Right atrium auricular region (tissue), 2 donors: ENCODE data around the gene ATP13A4. TPM values are rescaled to one million over a fixed set of nuclear protein-coding genes. Genes with fewer than 3 reads are reported as not detected.

ENCODE experiments used
- DNase-seq: peaks from one replicate; pipeline ENCODE4 v3.0.0-alpha.2; 2019; ENCODE audit warnings: low spot score
- H3K27ac ChIP-seq, 2 donors: fragments of 200-600 bp; sonication (generic); 1 replicate in 1 of 2; 2 replicates in 1 of 2; pipeline ENCODE4 v1.5.1; 2016 to 2019
- H3K27me3 ChIP-seq, 2 donors: fragments of 200-600 bp; sonication (generic); one replicate each; pipeline versions ENCODE4 v1.5.1 to v1.6.0; 2017 to 2019
- H3K36me3 ChIP-seq: fragments of 200-600 bp; sonication (generic); one replicate; pipeline ENCODE4 v1.5.1; 2016
- H3K4me1 ChIP-seq, 2 donors: fragments of 200-600 bp; sonication (generic); one replicate each; pipeline versions ENCODE4 v1.5.1 to v1.6.0; 2017 to 2019
- H3K4me3 ChIP-seq, 2 donors: fragments of 200-600 bp; sonication (generic); 1 replicate in 1 of 2; 2 replicates in 1 of 2; pipeline ENCODE4 v1.5.1; 2017 to 2019; ENCODE audit warnings: mild to moderate bottlenecking in 1 of 2, moderate library complexity in 1 of 2
- H3K9me3 ChIP-seq, 2 donors: fragments of 200-600 bp; sonication (generic); one replicate each; pipeline ENCODE4 v1.5.1; 2019
- total RNA-seq, 2 donors: library from RNA; depleted of rRNA; stranded (reverse); fragments of >200 nt; gene quantifications; one replicate each; pipeline ENCODE4 v1.1.0, GENCODE V29; 2016
- TF ChIP-seq, protein P1 (sequence below), 2 donors: fragments of 200-600 bp; sonication (generic); IDR thresholded peaks; one replicate each; pipeline ENCODE4 v1.5.1; 2019; ENCODE audit warnings: antibody characterized with exemption in 2 of 2

ATP13A4 gene
- total RNA-seq, 2 donors from 2014 or later = not detected

- H3K27me3 ChIP-seq = no peaks in the 10 kb centered on the region
- no peak overlapping the region for H3K27ac ChIP-seq
- TF ChIP-seq, protein P1, sequence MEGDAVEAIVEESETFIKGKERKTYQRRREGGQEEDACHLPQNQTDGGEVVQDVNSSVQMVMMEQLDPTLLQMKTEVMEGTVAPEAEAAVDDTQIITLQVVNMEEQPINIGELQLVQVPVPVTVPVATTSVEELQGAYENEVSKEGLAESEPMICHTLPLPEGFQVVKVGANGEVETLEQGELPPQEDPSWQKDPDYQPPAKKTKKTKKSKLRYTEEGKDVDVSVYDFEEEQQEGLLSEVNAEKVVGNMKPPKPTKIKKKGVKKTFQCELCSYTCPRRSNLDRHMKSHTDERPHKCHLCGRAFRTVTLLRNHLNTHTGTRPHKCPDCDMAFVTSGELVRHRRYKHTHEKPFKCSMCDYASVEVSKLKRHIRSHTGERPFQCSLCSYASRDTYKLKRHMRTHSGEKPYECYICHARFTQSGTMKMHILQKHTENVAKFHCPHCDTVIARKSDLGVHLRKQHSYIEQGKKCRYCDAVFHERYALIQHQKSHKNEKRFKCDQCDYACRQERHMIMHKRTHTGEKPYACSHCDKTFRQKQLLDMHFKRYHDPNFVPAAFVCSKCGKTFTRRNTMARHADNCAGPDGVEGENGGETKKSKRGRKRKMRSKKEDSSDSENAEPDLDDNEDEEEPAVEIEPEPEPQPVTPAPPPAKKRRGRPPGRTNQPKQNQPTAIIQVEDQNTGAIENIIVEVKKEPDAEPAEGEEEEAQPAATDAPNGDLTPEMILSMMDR (IDR thresholded peaks at IDR 0.05) = no peak
- no peak for DNase-seq
- no peak overlapping the region for H3K4me3 ChIP-seq
- no peaks in the 10 kb centered on the region for H3K9me3 ChIP-seq
- H3K4me1 ChIP-seq = no peaks in the 10 kb centered on the region
- H3K36me3 ChIP-seq = no peaks in the 10 kb centered on the region
These were observed 14.4 kb upstream of the ATP13A4 start for GRCh38 chr3:193569119-193569518.

- DNase-seq = no peak
- Histone ChIP-seq H3K4me3 (no peak overlapping the region), H3K36me3 (no peaks in the 10 kb centered on the region), H3K27ac (no peak overlapping the region), H3K4me1 (peaks cover 0 to 3% of the 10 kb centered on the region in 2 donors), H3K27me3 (no peaks in the 10 kb centered on the region), H3K9me3 (no peaks in the 10 kb centered on the region)
- TF ChIP-seq, protein P1 (IDR thresholded peaks at IDR 0.05) = no peak
These were observed 9.3 kb upstream of the ATP13A4 start for GRCh38 chr3:193564012-193564411.

GRCh38 chr3:193563426-193563825, 8.7 kb upstream of the ATP13A4 start:
- Histone ChIP-seq H3K36me3 (no peaks in the 10 kb centered on the region), H3K4me1 (peaks cover 0 to 3% of the 10 kb centered on the region in 2 donors), H3K27ac (no peak overlapping the region), H3K9me3 (no peaks in the 10 kb centered on the region), H3K4me3 (no peak overlapping the region), H3K27me3 (no peaks in the 10 kb centered on the region)
- TF ChIP-seq, protein P1 (IDR thresholded peaks at IDR 0.05) = no peak
- DNase-seq = no peak

GRCh38 chr3:193560870-193561269, 6.2 kb upstream of the ATP13A4 start:
- Histone ChIP-seq H3K27ac (no peak overlapping the region), H3K9me3 (no peaks in the 10 kb centered on the region), H3K27me3 (no peaks in the 10 kb centered on the region), H3K4me1 (peaks cover 0 to 3% of the 10 kb centered on the region in 2 donors), H3K4me3 (no peak overlapping the region), H3K36me3 (no peaks in the 10 kb centered on the region)
- DNase-seq = no peak
- TF ChIP-seq, protein P1 (IDR thresholded peaks at IDR 0.05) = no peak

DNA sequence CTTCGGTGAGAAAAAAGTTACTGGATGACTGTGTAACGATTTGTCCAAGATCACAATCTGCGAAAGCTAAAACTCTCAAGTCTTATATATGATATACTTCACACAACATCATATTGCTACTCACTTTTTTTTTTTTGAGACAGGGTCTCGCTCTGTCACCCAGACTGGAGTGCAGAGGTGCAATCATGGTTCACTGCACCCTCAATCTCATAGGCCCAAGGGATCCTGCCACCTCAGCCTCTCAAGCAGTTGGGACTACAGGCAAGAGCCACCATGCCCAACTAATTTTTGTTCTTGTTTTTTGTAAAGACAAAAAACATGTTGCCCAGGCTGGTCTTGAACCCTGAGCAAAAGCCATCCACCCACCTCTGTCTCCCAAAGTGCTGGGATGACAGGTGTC, 5.4 kb upstream of the ATP13A4 start:
- no peaks in the 10 kb centered on the region for H3K36me3 ChIP-seq
- peaks cover 0 to 3% of the 10 kb centered on the region in 2 donors for H3K4me1 ChIP-seq
- H3K27ac ChIP-seq = no peak overlapping the region
- TF ChIP-seq, protein P1 (IDR thresholded peaks at IDR 0.05) = no peak
- H3K4me3 ChIP-seq = no peak overlapping the region
- DNase-seq = no peak
- H3K9me3 ChIP-seq = no peaks in the 10 kb centered on the region
- no peaks in the 10 kb centered on the region for H3K27me3 ChIP-seq

- Histone ChIP-seq H3K27ac (no peak overlapping the region), H3K36me3 (no peaks in the 10 kb centered on the region), H3K4me3 (no peak overlapping the region), H3K4me1 (peaks cover 0 to 3% of the 10 kb centered on the region in 2 donors), H3K27me3 (no peaks in the 10 kb centered on the region), H3K9me3 (no peaks in the 10 kb centered on the region)
- DNase-seq = no peak
- TF ChIP-seq, protein P1 (IDR thresholded peaks at IDR 0.05) = no peak
These were observed 4.4 kb upstream of the ATP13A4 start for GRCh38 chr3:193559100-193559499.
